Testis (tissue), 3 donors: Measurements from ENCODE around the gene NBAS. TPM values are rescaled to one million over a fixed set of nuclear protein-coding genes. Genes with fewer than 3 reads are reported as not detected.

ENCODE experiments used
- DNase-seq: peaks from one replicate; pipeline ENCODE4 v3.0.0-alpha.2; 2019
- H3K27ac ChIP-seq, 2 donors: fragments of 200-600 bp; sonication (generic); one replicate each; pipeline ENCODE4 v1.5.1; 2019
- H3K27me3 ChIP-seq: fragments of 200-600 bp; sonication (generic); one replicate; pipeline ENCODE4 v1.5.1; 2019
- H3K36me3 ChIP-seq: fragments of 200-600 bp; sonication (generic); one replicate; pipeline ENCODE4 v1.5.1; 2017; ENCODE audit warnings: low read depth; ENCODE audit errors: missing control alignments
- H3K4me1 ChIP-seq: fragments of 200-600 bp; sonication (generic); one replicate; pipeline ENCODE4 v1.5.1; 2019
- H3K4me3 ChIP-seq, 2 donors: fragments of 200-600 bp; sonication (generic); one replicate each; pipeline ENCODE4 v1.5.1; 2017 to 2019
- H3K9me3 ChIP-seq: fragments of 200-600 bp; sonication (generic); one replicate; pipeline ENCODE4 v1.5.1; 2017
- CTCF ChIP-seq, 3 experiments: fragments of 450-650 bp in 2 of 3; fragments of 200-600 bp in 1 of 3; sonication (generic) in 1 of 3; IDR thresholded peaks; one replicate each; pipeline ENCODE4 v1.5.1; 2016 to 2019; ENCODE audit warnings: antibody characterized with exemption in 3 of 3, mild to moderate bottlenecking in 2 of 3, moderate library complexity in 1 of 3
- POLR2A ChIP-seq: fragments of 450-650 bp; IDR thresholded peaks from one replicate; pipeline ENCODE4 v1.6.1; 2017; ENCODE audit warnings: antibody characterized with exemption, mild to moderate bottlenecking, moderate library complexity
- WGBS, 2 donors: methylation state at CpG; one replicate each; pipeline ENCODE4 v1.1.5; 2018; 5-methylcytosine and 5-hydroxymethylcytosine counted together
- intact Hi-C: fragments of 100-400 bp; cut with DNase I; formaldehyde crosslinking; loops from one replicate; pipeline ENCODE4 v1.15.1; 2023; ENCODE audit warnings: low total_unique reads
- polyA plus RNA-seq: library from polyadenylated mRNA; stranded (reverse); fragments of 350-450 nt; fragmentation: Illumina TruSeq; extraction: RNeasy Lipid Tissue Mini Kit (QIAGEN cat#74804); gene quantifications from one replicate; pipeline ENCODE4 v1.2.3, GENCODE V29; 2014; ENCODE audit warnings: low read depth, low replicate concordance; ENCODE audit not compliant: insufficient read depth
- total RNA-seq, 2 donors: library from RNA; depleted of rRNA; stranded (reverse); fragments of >200 nt; gene quantifications; one replicate each; pipeline ENCODE4 v1.2.3, GENCODE V29; 2016

The NBAS gene
- total and polyA plus RNA-seq, 3 donors from 2014 or later = 75.8 to 84.2 (median 79.7) TPM

DNA sequence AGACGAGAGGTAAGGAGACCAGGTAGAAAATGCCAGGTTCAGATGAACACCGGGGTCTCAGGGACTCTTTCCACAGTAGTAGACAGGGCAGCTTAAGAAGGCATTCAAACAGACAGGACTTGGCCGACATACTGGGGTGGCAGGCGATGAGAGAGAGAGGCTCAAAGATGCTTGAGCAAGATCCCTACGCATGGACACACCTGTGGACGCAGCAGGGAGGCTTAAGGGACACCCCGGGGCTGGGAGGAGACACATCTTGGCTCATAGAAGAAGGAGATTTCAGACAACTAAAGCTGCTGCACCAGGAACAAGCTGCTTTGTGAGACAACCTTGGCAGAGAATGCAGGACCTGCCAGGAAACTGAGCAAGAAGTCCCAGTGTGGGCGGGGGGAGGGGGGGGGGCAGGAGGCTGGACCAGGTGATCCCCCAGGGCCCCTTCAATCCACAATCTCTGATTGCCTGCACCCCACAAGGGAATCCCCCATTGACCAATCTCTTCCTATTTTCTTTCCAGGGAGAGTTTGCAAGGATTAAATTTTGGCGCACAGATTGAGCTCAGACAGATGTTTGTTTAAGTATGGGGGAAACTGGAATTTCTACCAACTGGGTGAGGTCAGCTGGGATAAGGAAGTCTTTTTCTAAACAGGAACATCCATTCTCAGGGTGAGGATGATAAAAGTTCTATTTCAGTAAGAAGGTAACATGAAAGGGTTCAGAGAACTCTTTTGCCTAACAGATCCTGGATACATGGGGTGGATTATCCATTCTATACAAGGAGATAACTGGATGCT is 400.7 kb downstream of the NBAS start:
- Histone ChIP-seq H3K36me3 (no peaks in the 10 kb centered on the region), H3K9me3 (no peaks in the 10 kb centered on the region), H3K4me1 (peaks cover 3% of the 10 kb centered on the region), H3K27me3 (no peaks in the 10 kb centered on the region), H3K4me3 (no peak overlapping the region), H3K27ac (no peak overlapping the region)
- no peak for DNase-seq
- TF ChIP-seq CTCF (IDR thresholded peaks at IDR 0.05) (no peak), POLR2A (no peak)
- WGBS, 2 donors = 80 to 84% methylated on average over 9 of the region's 9 CpGs
- intact Hi-C loops = no loop called here

GRCh38 chr2:15159751-15160177 is 401.4 kb downstream of the NBAS start:
- Histone ChIP-seq H3K4me3 (no peak overlapping the region), H3K4me1 (peaks cover 3% of the 10 kb centered on the region), H3K9me3 (no peaks in the 10 kb centered on the region), H3K36me3 (no peaks in the 10 kb centered on the region), H3K27me3 (no peaks in the 10 kb centered on the region), H3K27ac (no peak overlapping the region)
- no peak for TF ChIP-seq POLR2A
- peak in 2 of 3 experiments; percentile 25 to 35 for TF ChIP-seq CTCF (IDR thresholded peaks at IDR 0.05)
- WGBS, 2 donors = 69 to 73% methylated on average over 3 of the region's 3 CpGs
- intact Hi-C loops = no loop called here
- peak; percentile 31 for DNase-seq

- H3K27ac ChIP-seq = no peak overlapping the region
- intact Hi-C loops = no loop called here
- peaks cover 3% of the 10 kb centered on the region for H3K4me1 ChIP-seq
- H3K27me3 ChIP-seq = no peaks in the 10 kb centered on the region
- H3K36me3 ChIP-seq = no peaks in the 10 kb centered on the region
- no peak for DNase-seq
- H3K4me3 ChIP-seq = no peak overlapping the region
- WGBS, 2 donors = 80 to 95% methylated on average over 5 of the region's 5 CpGs
- H3K9me3 ChIP-seq = no peaks in the 10 kb centered on the region
- no peak for TF ChIP-seq CTCF (IDR thresholded peaks at IDR 0.05)
- TF ChIP-seq POLR2A = no peak
Measured at GRCh38 chr2:15159206-15159605, 401.9 kb downstream of the NBAS start.

GRCh38 chr2:15158532-15158931 is 402.6 kb downstream of the NBAS start:
- Histone ChIP-seq H3K4me1 (peaks cover 3% of the 10 kb centered on the region), H3K27me3 (no peaks in the 10 kb centered on the region), H3K36me3 (no peaks in the 10 kb centered on the region), H3K9me3 (no peaks in the 10 kb centered on the region), H3K27ac (no peak overlapping the region), H3K4me3 (no peak overlapping the region)
- no peak for TF ChIP-seq POLR2A
- no peak for TF ChIP-seq CTCF (IDR thresholded peaks at IDR 0.05)
- intact Hi-C loops = no loop called here
- DNase-seq = no peak
- WGBS, 2 donors = 90 to 96% methylated on average over 4 to 5 of the region's 5 CpGs

DNA sequence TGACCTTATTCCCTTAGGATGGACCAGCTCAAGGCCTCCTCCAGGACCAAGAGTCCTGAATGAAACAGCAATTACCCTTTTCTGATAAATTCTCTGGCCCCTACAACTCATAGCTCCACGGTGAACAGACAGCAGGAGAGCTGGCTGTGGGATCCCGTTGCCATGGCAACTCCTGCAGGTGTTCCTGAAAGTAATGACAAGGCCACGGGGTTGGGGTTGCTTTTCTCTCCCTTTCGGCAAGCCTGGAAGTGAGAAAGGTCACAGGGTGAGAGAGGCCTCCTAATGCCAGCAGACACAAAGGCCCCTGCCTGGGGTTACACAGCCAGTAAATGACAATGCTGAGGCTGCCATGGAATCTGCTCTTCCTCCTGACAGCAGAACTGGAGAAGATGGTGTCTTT is 403.0 kb downstream of the NBAS start:
- Histone ChIP-seq H3K4me3 (no peak overlapping the region), H3K27ac (no peak overlapping the region), H3K9me3 (no peaks in the 10 kb centered on the region), H3K36me3 (no peaks in the 10 kb centered on the region), H3K4me1 (peaks cover 3% of the 10 kb centered on the region), H3K27me3 (no peaks in the 10 kb centered on the region)
- no peak for TF ChIP-seq CTCF (IDR thresholded peaks at IDR 0.05)
- no peak for TF ChIP-seq POLR2A
- WGBS, 2 donors = 72 to 80% methylated on average over 4 of the region's 4 CpGs
- no peak for DNase-seq
- intact Hi-C loops = no loop called here
